Tibial artery (tissue), 4 donors: ENCODE measurements around the gene KRTAP6-3.

Source experiments
- DNase-seq, 2 donors: peaks; one replicate each; pipeline ENCODE4 v3.0.0-alpha.2; 2019
- H3K27ac ChIP-seq, 2 donors: fragments of 200-600 bp; sonication (generic) in 1 of 2; 1 replicate in 1 of 2; 2 replicates in 1 of 2; pipeline ENCODE4 v1.5.1; 2018 to 2019; ENCODE audit warnings: mild to moderate bottlenecking in 1 of 2
- H3K27me3 ChIP-seq, 2 donors: fragments of 200-600 bp; sonication (generic) in 1 of 2; one replicate each; pipeline versions ENCODE4 v1.5.1 to v1.6.0; 2016 to 2019
- H3K36me3 ChIP-seq, 3 donors: fragments of 200-600 bp; sonication (generic) in 2 of 3; one replicate each; pipeline ENCODE4 v1.5.1; 2016 to 2019; ENCODE audit warnings: mild to moderate bottlenecking in 2 of 3
- H3K4me1 ChIP-seq, 4 donors: fragments of 200-600 bp; sonication (generic) in 2 of 4; 1 replicate in 3 of 4; 2 replicates in 1 of 4; pipeline ENCODE4 v1.5.1; 2016 to 2019
- H3K4me3 ChIP-seq, 2 donors: fragments of 200-600 bp; sonication (generic) in 1 of 2; 1 replicate in 1 of 2; 2 replicates in 1 of 2; pipeline ENCODE4 v1.5.1; 2018 to 2019; ENCODE audit warnings: mild to moderate bottlenecking in 2 of 2
- H3K9me3 ChIP-seq, 3 donors: fragments of 200-600 bp; sonication (generic) in 1 of 3; one replicate each; pipeline ENCODE4 v1.5.1; 2016 to 2019
- intact Hi-C: fragments of 100-400 bp; cut with DNase I; formaldehyde crosslinking; loops from one replicate; pipeline ENCODE4 v1.15.0; 2023; ENCODE audit warnings: low total_unique reads
- TF ChIP-seq, protein P1 (sequence below), 2 experiments: fragments of 200-600 bp in 1 of 2; fragments of 450-650 bp in 1 of 2; IDR thresholded peaks; one replicate each; pipeline ENCODE4 v1.5.1; 2017 to 2019; ENCODE audit warnings: antibody characterized with exemption in 2 of 2, mild to moderate bottlenecking in 1 of 2, moderate library complexity in 1 of 2

Gene KRTAP6-3

DNA sequence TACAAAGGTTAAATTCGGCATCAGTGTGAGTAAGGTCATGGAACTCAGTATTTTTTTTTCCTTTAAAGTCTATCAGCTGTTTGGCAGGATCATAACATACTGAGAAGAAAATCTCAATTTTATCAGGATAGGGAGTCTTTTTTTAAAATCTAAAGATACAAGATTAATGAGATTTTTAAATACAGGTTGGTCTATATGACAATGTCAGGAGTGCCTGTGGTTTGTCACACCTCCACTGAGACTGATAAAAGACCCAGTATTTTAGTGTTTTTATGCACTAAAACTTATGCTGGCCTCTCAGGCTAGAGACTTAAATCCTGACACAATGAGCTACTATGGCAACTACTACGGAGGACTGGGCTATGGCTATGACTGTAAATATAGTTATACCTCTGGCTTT lies 50.3 kb downstream of the KRTAP6-3 start, which contains the start of gene KRTAP20-3:
TSS of gene KRTAP20-3 (plus strand) at position 301 of the 400 bp plus-strand sequence.
- TF ChIP-seq, protein P1, sequence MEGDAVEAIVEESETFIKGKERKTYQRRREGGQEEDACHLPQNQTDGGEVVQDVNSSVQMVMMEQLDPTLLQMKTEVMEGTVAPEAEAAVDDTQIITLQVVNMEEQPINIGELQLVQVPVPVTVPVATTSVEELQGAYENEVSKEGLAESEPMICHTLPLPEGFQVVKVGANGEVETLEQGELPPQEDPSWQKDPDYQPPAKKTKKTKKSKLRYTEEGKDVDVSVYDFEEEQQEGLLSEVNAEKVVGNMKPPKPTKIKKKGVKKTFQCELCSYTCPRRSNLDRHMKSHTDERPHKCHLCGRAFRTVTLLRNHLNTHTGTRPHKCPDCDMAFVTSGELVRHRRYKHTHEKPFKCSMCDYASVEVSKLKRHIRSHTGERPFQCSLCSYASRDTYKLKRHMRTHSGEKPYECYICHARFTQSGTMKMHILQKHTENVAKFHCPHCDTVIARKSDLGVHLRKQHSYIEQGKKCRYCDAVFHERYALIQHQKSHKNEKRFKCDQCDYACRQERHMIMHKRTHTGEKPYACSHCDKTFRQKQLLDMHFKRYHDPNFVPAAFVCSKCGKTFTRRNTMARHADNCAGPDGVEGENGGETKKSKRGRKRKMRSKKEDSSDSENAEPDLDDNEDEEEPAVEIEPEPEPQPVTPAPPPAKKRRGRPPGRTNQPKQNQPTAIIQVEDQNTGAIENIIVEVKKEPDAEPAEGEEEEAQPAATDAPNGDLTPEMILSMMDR (IDR thresholded peaks at IDR 0.05) = no peak
- Histone ChIP-seq H3K36me3 (no peaks in the 10 kb centered on the region), H3K9me3 (no peaks in the 10 kb centered on the region), H3K27ac (no peak within 1 kb of the TSS), H3K4me3 (no peak within 1 kb of the TSS), H3K4me1 (no peaks in the 10 kb centered on the region), H3K27me3 (no peaks in the 10 kb centered on the region)
- no peak for DNase-seq
- intact Hi-C loops = no loop called here
